ENCODE data around the gene ZNF3.

The ZNF3 gene

GRCh38 chr7:100059251-100059739 is 22.2 kb downstream of the ZNF3 start:
- peaks cover 50% of the 10 kb centered on the region for H3K36me3 ChIP-seq (ENCODE audit: control insufficient read depth, insufficient read depth, low read length)
- no peaks in the 10 kb centered on the region for H3K9me3 ChIP-seq (ENCODE audit: control insufficient read depth, insufficient read depth, low read length)

DNA sequence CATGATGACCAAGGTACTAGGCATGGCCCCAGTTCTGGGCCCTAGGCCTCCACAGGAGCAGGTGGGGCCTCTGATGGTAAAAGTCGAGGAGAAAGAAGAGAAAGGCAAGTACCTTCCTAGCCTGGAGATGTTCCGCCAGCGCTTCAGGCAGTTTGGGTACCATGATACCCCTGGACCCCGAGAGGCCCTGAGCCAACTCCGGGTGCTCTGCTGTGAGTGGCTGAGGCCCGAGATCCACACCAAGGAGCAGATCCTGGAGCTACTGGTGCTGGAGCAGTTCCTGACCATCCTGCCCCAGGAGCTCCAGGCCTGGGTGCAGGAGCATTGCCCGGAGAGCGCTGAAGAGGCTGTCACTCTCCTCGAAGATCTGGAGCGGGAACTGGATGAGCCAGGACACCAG is 24.5 kb downstream of the ZNF3 start:
- Histone ChIP-seq H3K9me3 (ENCODE audit: control insufficient read depth, insufficient read depth, low read length) (no peaks in the 10 kb centered on the region), H3K36me3 (ENCODE audit: control insufficient read depth, insufficient read depth, low read length) (peaks cover 37% of the 10 kb centered on the region), H3K4me1 (ENCODE audit: control insufficient read depth, insufficient read depth, low read length) (no peaks in the 10 kb centered on the region), H3K4me3 (ENCODE audit: low read depth, low read length) (no peak overlapping the region), H3K9ac (ENCODE audit: low read depth, low read length) (no peak overlapping the region), H3K27me3 (ENCODE audit: control insufficient read depth, insufficient read depth, low read length) (no peaks in the 10 kb centered on the region)

More at GRCh38 chr7:100059251-100059739, 22.2 kb downstream of the ZNF3 start:
- Histone ChIP-seq H3K4me1 (ENCODE audit: control insufficient read depth, insufficient read depth, low read length) (no peaks in the 10 kb centered on the region), H3K4me3 (ENCODE audit: low read depth, low read length) (no peak overlapping the region), H3K9ac (ENCODE audit: low read depth, low read length) (no peak overlapping the region), H3K27me3 (ENCODE audit: control insufficient read depth, insufficient read depth, low read length) (no peaks in the 10 kb centered on the region)

DNA sequence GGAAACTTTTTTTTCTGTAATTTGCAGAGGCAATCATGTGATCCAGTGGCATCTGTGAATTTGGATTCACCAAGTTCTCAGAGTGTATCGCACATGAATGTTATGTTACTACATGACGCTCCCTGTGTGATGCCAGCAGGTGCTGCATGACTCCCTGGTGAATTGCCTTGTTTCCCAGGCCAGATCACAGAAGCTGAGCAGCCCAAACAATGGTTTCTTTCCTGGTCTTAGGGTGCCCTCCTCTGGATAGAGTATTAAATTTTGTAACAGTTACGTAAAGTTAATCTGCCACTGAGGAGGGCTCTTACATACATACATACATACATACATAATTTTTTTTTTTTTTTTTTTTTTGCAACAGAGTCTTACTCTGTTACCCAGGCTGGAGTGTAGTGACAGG is 28.3 kb downstream of the ZNF3 start:
- Histone ChIP-seq H3K27me3 (ENCODE audit: control insufficient read depth, insufficient read depth, low read length) (no peaks in the 10 kb centered on the region), H3K9ac (ENCODE audit: low read depth, low read length) (no peak overlapping the region), H3K4me1 (ENCODE audit: control insufficient read depth, insufficient read depth, low read length) (no peaks in the 10 kb centered on the region), H3K9me3 (ENCODE audit: control insufficient read depth, insufficient read depth, low read length) (no peaks in the 10 kb centered on the region), H3K4me3 (ENCODE audit: low read depth, low read length) (no peak overlapping the region), H3K36me3 (ENCODE audit: control insufficient read depth, insufficient read depth, low read length) (peaks cover 16% of the 10 kb centered on the region)

- H3K27me3 ChIP-seq (ENCODE audit: control insufficient read depth, insufficient read depth, low read length), result no peaks in the 10 kb centered on the region
- H3K9ac ChIP-seq (ENCODE audit: low read depth, low read length), result no peak overlapping the region
- H3K9me3 ChIP-seq (ENCODE audit: control insufficient read depth, insufficient read depth, low read length), result no peaks in the 10 kb centered on the region
- H3K4me1 ChIP-seq (ENCODE audit: control insufficient read depth, insufficient read depth, low read length), result no peaks in the 10 kb centered on the region
- no peak overlapping the region for H3K4me3 ChIP-seq (ENCODE audit: low read depth, low read length)
- H3K36me3 ChIP-seq (ENCODE audit: control insufficient read depth, insufficient read depth, low read length), result peaks cover under 1% of the 10 kb centered on the region
Observed at GRCh38 chr7:100051611-100052010, 29.9 kb downstream of the ZNF3 start.

- Histone ChIP-seq H3K9ac (ENCODE audit: low read depth, low read length) (peak within 1 kb of the TSS; percentile 79), H3K4me3 (ENCODE audit: low read depth, low read length) (peak within 1 kb of the TSS; percentile 95), H3K36me3 (ENCODE audit: control insufficient read depth, insufficient read depth, low read length) (no peaks in the 10 kb centered on the region), H3K27me3 (ENCODE audit: control insufficient read depth, insufficient read depth, low read length) (no peaks in the 10 kb centered on the region), H3K4me1 (ENCODE audit: control insufficient read depth, insufficient read depth, low read length) (no peaks in the 10 kb centered on the region), H3K9me3 (ENCODE audit: control insufficient read depth, insufficient read depth, low read length) (no peaks in the 10 kb centered on the region)
Observed at GRCh38 chr7:100049441-100050291, 31.9 kb downstream of the ZNF3 start, which contains the start of gene ZSCAN21. Gene ZSCAN21 (plus strand): TSS chr7:100049774. CDS start chr7:100057007, 7,233 bp downstream.

DNA sequence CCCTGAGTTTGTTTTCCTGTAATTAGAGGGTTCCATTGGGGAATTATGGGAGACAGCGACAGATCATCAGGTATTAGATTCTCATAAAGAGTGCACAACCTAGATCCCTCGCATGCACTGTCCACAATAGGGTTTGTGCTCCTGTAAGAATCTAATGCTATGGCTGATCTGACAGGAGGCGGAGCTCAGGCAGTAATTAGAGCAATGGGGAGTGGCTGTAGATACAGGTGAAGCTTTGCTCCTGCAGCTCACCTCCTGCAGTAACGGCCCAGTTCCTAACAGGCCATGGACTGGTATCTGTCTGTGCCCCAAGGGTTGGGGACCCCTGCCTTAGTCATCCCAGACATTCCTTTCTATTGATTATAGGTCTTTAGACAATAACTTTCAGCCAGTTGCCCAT is 32.8 kb downstream of the ZNF3 start:
- no peak overlapping the region for H3K9ac ChIP-seq (ENCODE audit: low read depth, low read length)
- H3K27me3 ChIP-seq (ENCODE audit: control insufficient read depth, insufficient read depth, low read length), result no peaks in the 10 kb centered on the region
- H3K4me3 ChIP-seq (ENCODE audit: low read depth, low read length), result no peak overlapping the region

DNA sequence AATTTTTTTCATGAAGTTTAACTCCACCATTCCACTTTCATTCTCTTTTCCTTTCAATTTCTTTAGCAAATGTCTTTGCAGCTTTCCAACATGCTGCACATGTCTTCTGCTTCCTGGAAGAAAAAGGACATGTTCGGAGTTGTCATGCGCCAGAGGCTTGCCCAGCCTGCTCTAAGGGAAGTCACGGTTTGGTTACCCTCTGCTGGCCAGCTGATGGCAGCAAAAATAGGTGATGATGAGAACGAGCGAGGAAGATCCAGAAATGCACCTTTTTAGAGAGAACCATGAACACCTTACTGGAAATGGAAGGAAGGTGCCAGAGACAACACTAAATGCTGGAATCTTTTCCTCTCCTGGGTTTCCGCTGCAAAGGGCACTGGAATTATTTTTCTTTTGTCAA is 36.8 kb downstream of the ZNF3 start:
- no peak overlapping the region for H3K9ac ChIP-seq (ENCODE audit: low read depth, low read length)
- H3K4me1 ChIP-seq (ENCODE audit: control insufficient read depth, insufficient read depth, low read length), result no peaks in the 10 kb centered on the region
- H3K36me3 ChIP-seq (ENCODE audit: control insufficient read depth, insufficient read depth, low read length), result peaks cover 2% of the 10 kb centered on the region
- no peaks in the 10 kb centered on the region for H3K9me3 ChIP-seq (ENCODE audit: control insufficient read depth, insufficient read depth, low read length)
- H3K4me3 ChIP-seq (ENCODE audit: low read depth, low read length), result no peak overlapping the region
- no peaks in the 10 kb centered on the region for H3K27me3 ChIP-seq (ENCODE audit: control insufficient read depth, insufficient read depth, low read length)

More for the DNA sequence above, 32.8 kb downstream of the ZNF3 start:
- no peaks in the 10 kb centered on the region for H3K4me1 ChIP-seq (ENCODE audit: control insufficient read depth, insufficient read depth, low read length)
- H3K36me3 ChIP-seq (ENCODE audit: control insufficient read depth, insufficient read depth, low read length), result no peaks in the 10 kb centered on the region
- no peaks in the 10 kb centered on the region for H3K9me3 ChIP-seq (ENCODE audit: control insufficient read depth, insufficient read depth, low read length)

DNA sequence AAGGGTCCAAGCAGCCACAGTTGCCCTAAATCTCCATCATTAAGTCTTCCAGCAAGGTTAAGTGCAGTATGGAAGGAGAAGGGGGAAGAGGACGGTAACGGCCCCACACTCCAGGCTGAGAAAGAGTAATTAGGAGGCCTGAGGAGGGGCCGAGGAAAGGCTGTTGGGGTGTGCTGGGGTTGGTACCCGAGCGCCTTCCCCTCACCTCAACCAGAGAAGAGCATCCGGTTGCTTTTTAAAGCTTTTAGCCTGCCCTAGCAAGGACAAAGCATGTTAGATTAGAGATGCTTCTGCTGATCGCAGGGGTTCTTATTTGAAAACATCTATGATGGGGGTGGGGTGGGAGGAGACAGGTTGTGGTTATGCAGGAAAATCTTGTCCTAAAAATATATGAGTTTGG is 40.9 kb downstream of the ZNF3 start:
- H3K4me3 ChIP-seq (ENCODE audit: low read depth, low read length), result no peak overlapping the region
- H3K27me3 ChIP-seq (ENCODE audit: control insufficient read depth, insufficient read depth, low read length), result no peaks in the 10 kb centered on the region
- H3K9ac ChIP-seq (ENCODE audit: low read depth, low read length), result no peak overlapping the region
- H3K9me3 ChIP-seq (ENCODE audit: control insufficient read depth, insufficient read depth, low read length), result no peaks in the 10 kb centered on the region
- peaks cover 2% of the 10 kb centered on the region for H3K36me3 ChIP-seq (ENCODE audit: control insufficient read depth, insufficient read depth, low read length)
- no peaks in the 10 kb centered on the region for H3K4me1 ChIP-seq (ENCODE audit: control insufficient read depth, insufficient read depth, low read length)

- H3K9me3 ChIP-seq (ENCODE audit: control insufficient read depth, insufficient read depth, low read length), result no peaks in the 10 kb centered on the region
- no peak overlapping the region for H3K9ac ChIP-seq (ENCODE audit: low read depth, low read length)
- peaks cover 8% of the 10 kb centered on the region for H3K36me3 ChIP-seq (ENCODE audit: control insufficient read depth, insufficient read depth, low read length)
- no peaks in the 10 kb centered on the region for H3K4me1 ChIP-seq (ENCODE audit: control insufficient read depth, insufficient read depth, low read length)
- H3K27me3 ChIP-seq (ENCODE audit: control insufficient read depth, insufficient read depth, low read length), result no peaks in the 10 kb centered on the region
- H3K4me3 ChIP-seq (ENCODE audit: low read depth, low read length), result no peak overlapping the region
Observed at GRCh38 chr7:100038326-100038725, 43.2 kb downstream of the ZNF3 start.

DNA sequence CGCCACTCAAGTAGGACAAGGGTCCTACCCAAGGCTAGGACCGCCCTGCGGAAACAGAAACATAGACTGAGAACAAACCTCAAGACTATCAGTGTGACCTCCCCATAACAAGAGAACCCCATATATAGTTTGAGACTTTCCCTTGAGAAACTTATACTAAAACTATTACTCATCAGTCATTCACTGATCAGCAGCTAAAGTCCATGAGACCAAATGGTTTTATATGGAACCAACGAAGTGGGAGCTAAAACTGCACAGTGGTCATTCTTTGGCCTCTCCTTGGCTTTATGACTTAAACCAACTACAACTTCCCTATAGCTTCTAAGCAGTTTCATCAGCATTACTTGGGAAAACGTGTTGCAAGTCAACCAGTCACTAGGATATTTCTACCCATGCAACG is 45.6 kb downstream of the ZNF3 start:
- H3K9ac ChIP-seq (ENCODE audit: low read depth, low read length), result no peak overlapping the region
- H3K36me3 ChIP-seq (ENCODE audit: control insufficient read depth, insufficient read depth, low read length), result peaks cover 9% of the 10 kb centered on the region
- H3K4me1 ChIP-seq (ENCODE audit: control insufficient read depth, insufficient read depth, low read length), result no peaks in the 10 kb centered on the region
- H3K27me3 ChIP-seq (ENCODE audit: control insufficient read depth, insufficient read depth, low read length), result no peaks in the 10 kb centered on the region
- no peaks in the 10 kb centered on the region for H3K9me3 ChIP-seq (ENCODE audit: control insufficient read depth, insufficient read depth, low read length)
- no peak overlapping the region for H3K4me3 ChIP-seq (ENCODE audit: low read depth, low read length)

- no peak overlapping the region for H3K4me3 ChIP-seq (ENCODE audit: low read depth, low read length)
- no peaks in the 10 kb centered on the region for H3K4me1 ChIP-seq (ENCODE audit: control insufficient read depth, insufficient read depth, low read length)
- H3K36me3 ChIP-seq (ENCODE audit: control insufficient read depth, insufficient read depth, low read length), result peaks cover 9% of the 10 kb centered on the region
- H3K27me3 ChIP-seq (ENCODE audit: control insufficient read depth, insufficient read depth, low read length), result no peaks in the 10 kb centered on the region
- H3K9ac ChIP-seq (ENCODE audit: low read depth, low read length), result no peak overlapping the region
- H3K9me3 ChIP-seq (ENCODE audit: control insufficient read depth, insufficient read depth, low read length), result no peaks in the 10 kb centered on the region
Observed at GRCh38 chr7:100034871-100035510, 46.5 kb downstream of the ZNF3 start.

DNA sequence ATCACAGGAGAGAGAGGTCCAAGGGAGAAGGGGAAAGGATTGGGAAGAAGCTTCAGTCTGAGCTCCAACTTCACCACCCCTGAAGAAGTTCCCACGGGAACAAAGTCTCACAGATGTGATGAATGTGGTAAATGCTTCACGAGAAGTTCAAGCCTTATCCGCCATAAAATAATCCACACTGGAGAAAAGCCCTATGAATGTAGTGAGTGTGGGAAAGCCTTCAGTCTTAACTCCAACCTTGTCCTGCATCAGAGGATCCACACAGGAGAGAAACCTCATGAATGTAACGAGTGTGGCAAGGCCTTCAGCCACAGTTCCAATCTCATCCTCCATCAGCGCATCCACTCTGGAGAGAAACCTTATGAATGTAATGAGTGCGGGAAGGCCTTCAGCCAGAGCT is 48.0 kb downstream of the ZNF3 start:
- Histone ChIP-seq H3K36me3 (ENCODE audit: control insufficient read depth, insufficient read depth, low read length) (peaks cover 9% of the 10 kb centered on the region), H3K4me1 (ENCODE audit: control insufficient read depth, insufficient read depth, low read length) (no peaks in the 10 kb centered on the region), H3K4me3 (ENCODE audit: low read depth, low read length) (no peak overlapping the region), H3K9me3 (ENCODE audit: control insufficient read depth, insufficient read depth, low read length) (no peaks in the 10 kb centered on the region), H3K27me3 (ENCODE audit: control insufficient read depth, insufficient read depth, low read length) (no peaks in the 10 kb centered on the region), H3K9ac (ENCODE audit: low read depth, low read length) (no peak overlapping the region)

Measured in iPS-15b (cell line).